ENCODE results near the gene TBX4. TPM values are rescaled to one million over a fixed set of nuclear protein-coding genes. Genes with fewer than 3 reads are reported as not detected.

TBX4 gene
- total RNA-seq, 2 experiments from 2014 or later = not detected

- no peak overlapping the region for H3K4me3 Mint-ChIP-seq
- ATAC-seq (no peak), DNase-seq (no peak)
- no peaks in the 10 kb centered on the region for H3K4me1 Mint-ChIP-seq
- no peak overlapping the region for H3K27ac Mint-ChIP-seq
- no peaks in the 10 kb centered on the region for H3K27me3 Mint-ChIP-seq
- intact Hi-C loops (cut with DNase I, micrococcal nuclease) = no loop called here
- ChIA-PET POLR2A (no interaction called here), CTCF (interaction anchor here (0.9 kb wide), 1 partner anchor 41 kb away, joined by 4 read pairs; no protein-coding TSS in a partner anchor)
- H3K36me3 Mint-ChIP-seq (ENCODE audit: low read depth) = no peaks in the 10 kb centered on the region
- H3K9me3 Mint-ChIP-seq (ENCODE audit: low read depth) = no peaks in the 10 kb centered on the region
These were observed 30.2 kb downstream of the TBX4 start for GRCh38 chr17:61482467-61482866.

DNA sequence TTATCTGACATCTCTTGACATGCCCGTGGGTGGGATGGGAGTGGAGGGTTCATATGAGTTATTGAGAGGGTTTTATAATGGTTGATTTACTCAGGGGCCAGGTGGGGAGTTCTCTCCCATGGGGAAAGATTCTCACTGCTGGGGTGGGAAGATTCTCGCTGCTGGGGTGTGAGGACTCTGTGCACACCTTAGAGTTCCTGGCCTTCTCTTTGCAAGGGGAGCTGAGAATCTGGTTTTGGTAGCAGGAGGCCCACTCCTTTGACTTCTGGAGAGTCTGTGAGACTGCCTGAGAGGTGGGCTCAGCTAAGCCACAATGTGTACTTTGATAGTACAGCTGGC lies 31.5 kb downstream of the TBX4 start:
- Mint-ChIP-seq H3K27ac (no peak overlapping the region), H3K9me3 (ENCODE audit: low read depth) (no peaks in the 10 kb centered on the region), H3K36me3 (ENCODE audit: low read depth) (no peaks in the 10 kb centered on the region), H3K4me1 (no peaks in the 10 kb centered on the region), H3K27me3 (no peaks in the 10 kb centered on the region), H3K4me3 (no peak overlapping the region)
- no peak for DNase-seq
- POLR2A ChIA-PET = no interaction called here
- CTCF ChIA-PET = interaction anchor here (0.8 kb wide), 1 partner anchor 15 kb away, joined by 5 read pairs; no protein-coding TSS in a partner anchor
- intact Hi-C loops (cut with DNase I, micrococcal nuclease) = no loop called here
- ATAC-seq = no peak

DNA sequence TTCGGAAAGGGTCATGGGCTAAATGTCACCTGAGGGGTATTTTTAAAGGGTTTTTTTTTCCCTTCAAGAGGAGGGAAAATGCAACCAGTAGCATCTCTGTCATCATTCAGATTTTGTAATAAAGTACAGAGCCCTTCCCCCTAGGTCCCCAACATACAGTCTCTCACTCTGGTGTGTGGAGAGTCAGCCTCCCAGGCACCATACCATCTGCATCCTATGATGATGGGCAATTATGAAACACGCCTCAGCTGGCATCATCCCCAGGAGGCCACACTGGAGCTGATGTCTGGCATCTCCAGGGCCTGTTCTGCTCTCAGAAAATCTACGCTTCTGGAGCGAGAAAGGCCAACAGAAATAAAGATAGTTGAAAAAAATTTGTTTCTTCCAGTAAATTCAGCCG lies 32.0 kb downstream of the TBX4 start:
- H3K36me3 Mint-ChIP-seq (ENCODE audit: low read depth) = no peaks in the 10 kb centered on the region
- no peaks in the 10 kb centered on the region for H3K27me3 Mint-ChIP-seq
- intact Hi-C loops (cut with DNase I, micrococcal nuclease) = no loop called here
- no peak for DNase-seq
- H3K4me1 Mint-ChIP-seq = no peaks in the 10 kb centered on the region
- POLR2A ChIA-PET = no interaction called here
- CTCF ChIA-PET = interaction anchor here (0.8 kb wide), 1 partner anchor 15 kb away, joined by 5 read pairs; no protein-coding TSS in a partner anchor
- no peak overlapping the region for H3K4me3 Mint-ChIP-seq
- no peaks in the 10 kb centered on the region for H3K9me3 Mint-ChIP-seq (ENCODE audit: low read depth)
- no peak for ATAC-seq
- H3K27ac Mint-ChIP-seq = no peak overlapping the region

DNA sequence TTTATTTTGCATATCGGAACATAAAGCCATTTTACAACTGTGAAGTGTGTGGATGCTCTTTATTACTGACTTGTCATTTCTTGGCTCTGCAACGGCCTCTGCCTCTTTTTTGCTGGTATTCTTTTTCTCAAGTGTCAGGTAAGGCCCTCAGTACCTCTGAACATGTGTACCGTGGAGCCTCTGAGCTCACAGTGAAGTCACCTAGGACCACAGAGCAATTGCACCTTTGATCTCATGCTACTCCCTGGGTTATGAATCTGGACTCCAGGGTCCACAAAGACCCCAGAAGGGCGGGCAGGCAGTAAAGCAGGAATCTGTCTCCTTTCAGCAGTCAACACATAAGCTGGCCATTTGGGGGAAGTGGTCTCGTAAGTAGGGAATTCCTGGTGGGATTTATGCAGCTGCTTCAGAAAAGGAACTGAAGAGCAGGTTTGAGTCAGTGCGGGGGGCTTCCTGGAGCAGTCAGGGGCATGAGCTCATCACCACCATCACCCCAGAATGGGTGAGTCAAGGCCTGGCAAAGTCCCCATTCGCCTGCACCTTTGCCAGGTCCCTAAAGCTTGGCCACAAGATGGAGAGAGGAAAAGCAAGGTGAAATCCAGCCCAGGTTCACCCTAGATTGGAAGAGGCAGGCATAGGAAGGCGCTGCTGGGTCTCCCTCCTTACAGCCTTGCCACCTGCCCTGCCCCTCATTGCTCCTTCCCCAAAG lies 33.0 kb downstream of the TBX4 start:
- POLR2A ChIA-PET = no interaction called here
- no peaks in the 10 kb centered on the region for H3K4me1 Mint-ChIP-seq
- ATAC-seq = no peak
- intact Hi-C loops (cut with DNase I, micrococcal nuclease) = no loop called here
- CTCF ChIA-PET = interaction anchor here (0.8 kb wide), 1 partner anchor 150 kb away, joined by 3 read pairs; no protein-coding TSS in a partner anchor
- no peaks in the 10 kb centered on the region for H3K36me3 Mint-ChIP-seq (ENCODE audit: low read depth)
- H3K9me3 Mint-ChIP-seq (ENCODE audit: low read depth) = no peaks in the 10 kb centered on the region
- no peak overlapping the region for H3K4me3 Mint-ChIP-seq
- no peak overlapping the region for H3K27ac Mint-ChIP-seq
- DNase-seq = no peak
- no peaks in the 10 kb centered on the region for H3K27me3 Mint-ChIP-seq

DNA sequence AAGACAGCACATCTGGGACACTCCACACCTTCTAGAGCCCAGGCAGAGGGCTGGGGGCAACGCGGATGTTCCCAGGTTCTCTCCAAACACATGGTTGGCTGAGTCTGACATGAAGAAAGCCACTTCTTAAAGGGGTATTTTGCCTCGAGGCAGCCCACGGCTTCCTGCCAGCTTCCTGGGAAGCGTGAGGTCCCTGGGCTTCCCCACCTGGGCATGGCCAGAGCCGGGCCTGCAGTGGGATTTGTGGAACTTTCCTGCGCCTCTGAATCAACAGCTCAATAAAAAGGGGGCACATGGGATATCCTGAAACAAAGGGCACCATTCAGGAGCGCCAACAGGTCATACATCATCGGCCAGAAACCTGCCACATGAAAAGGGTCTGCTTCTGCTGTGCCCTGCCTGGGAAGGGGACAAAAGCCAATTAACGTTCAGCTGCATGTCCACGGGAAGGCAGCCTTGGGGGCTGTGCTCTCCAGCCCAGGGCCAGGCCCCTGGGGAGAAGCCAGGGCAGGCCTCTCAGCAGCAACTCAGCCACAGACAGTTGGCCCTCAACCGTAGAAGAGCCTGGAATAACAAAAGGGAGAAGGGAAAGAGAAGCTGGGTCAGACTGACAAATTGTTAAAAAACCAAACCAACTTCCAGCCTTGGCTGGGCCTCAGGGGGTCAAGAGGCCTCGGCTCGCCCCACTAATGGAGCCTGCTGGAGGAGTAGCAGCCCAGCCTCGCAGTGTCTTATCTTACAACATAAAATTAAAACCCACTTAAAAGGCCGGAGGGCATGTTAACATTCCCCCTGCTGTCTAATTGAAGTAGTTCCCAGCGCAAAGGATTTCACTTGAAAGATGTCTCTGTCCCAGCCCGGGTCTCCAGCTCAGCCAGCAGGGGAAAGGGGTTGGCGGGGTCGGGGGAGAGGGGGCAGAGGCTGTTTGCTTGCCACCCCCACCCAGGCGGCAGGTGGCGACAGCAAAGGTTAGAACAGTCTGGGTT lies 34.2 kb downstream of the TBX4 start:
- no peaks in the 10 kb centered on the region for H3K4me1 Mint-ChIP-seq
- H3K27me3 Mint-ChIP-seq = no peaks in the 10 kb centered on the region
- CTCF ChIA-PET = interaction anchor here (0.5 to 0.9 kb wide), 2 partner anchors 14 to 37 kb away, joined by 3 read pairs; no protein-coding TSS in a partner anchor
- no peaks in the 10 kb centered on the region for H3K9me3 Mint-ChIP-seq (ENCODE audit: low read depth)
- no peak overlapping the region for H3K27ac Mint-ChIP-seq
- POLR2A ChIA-PET = no interaction called here
- H3K36me3 Mint-ChIP-seq (ENCODE audit: low read depth) = no peaks in the 10 kb centered on the region
- DNase-seq = no peak
- no peak for ATAC-seq
- intact Hi-C loops (cut with DNase I, micrococcal nuclease) = no loop called here
- no peak overlapping the region for H3K4me3 Mint-ChIP-seq

- H3K4me3 Mint-ChIP-seq = no peak overlapping the region
- H3K36me3 Mint-ChIP-seq (ENCODE audit: low read depth) = no peaks in the 10 kb centered on the region
- intact Hi-C loops (cut with DNase I, micrococcal nuclease) = no loop called here
- H3K4me1 Mint-ChIP-seq = no peaks in the 10 kb centered on the region
- no peaks in the 10 kb centered on the region for H3K9me3 Mint-ChIP-seq (ENCODE audit: low read depth)
- ChIA-PET CTCF (interaction anchor here (0.9 kb wide), 1 partner anchor 38 kb away, joined by 3 read pairs; no protein-coding TSS in a partner anchor), POLR2A (no interaction called here)
- DNase-seq (no peak), ATAC-seq (no peak)
- H3K27ac Mint-ChIP-seq = no peak overlapping the region
- no peaks in the 10 kb centered on the region for H3K27me3 Mint-ChIP-seq
These were observed 35.2 kb downstream of the TBX4 start for GRCh38 chr17:61487161-61487988.

GRCh38 chr17:61487989-61488595 lies 35.9 kb downstream of the TBX4 start:
- CTCF ChIA-PET = no interaction called here
- intact Hi-C loops (cut with DNase I, micrococcal nuclease) = no loop called here
- no peak overlapping the region for H3K27ac Mint-ChIP-seq

DNA sequence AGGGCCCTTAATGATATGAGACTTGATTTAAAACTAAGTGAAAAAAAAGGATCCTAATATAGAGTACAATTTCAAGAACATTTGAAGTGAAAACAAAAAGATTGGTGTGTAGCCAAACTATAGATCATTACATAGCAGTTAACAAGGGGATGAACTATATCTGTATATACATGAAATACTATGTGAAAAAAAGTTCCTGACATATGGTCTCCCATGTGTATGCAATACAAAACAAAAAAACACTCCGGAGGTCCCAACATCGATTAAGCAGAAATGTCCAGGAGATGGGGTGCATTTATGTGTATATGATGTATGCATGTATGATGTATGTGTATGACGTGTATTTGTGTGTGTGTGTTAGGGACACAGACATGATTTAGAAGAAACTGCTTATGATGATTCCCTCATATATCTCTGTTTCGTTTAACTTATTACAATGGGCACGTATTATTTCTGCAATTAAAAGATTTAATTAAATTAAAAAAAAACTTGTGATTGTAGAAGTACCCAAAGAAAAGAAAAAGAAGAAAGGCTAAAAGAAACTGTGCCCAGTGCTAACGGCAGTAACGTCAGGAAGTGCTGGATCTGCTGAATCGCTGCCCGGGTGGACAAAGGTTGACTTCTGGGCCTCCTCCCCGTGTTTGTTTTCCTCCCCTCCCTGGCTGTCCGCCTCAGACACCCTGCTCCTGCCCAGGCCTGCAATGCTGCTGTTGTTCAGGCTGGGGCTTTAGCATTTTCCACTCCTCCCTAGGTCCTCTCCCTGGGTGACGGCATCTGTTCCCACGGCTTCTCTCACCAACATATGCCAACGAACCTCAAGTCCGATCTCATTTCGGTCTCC lies 36.9 kb downstream of the TBX4 start:
- Mint-ChIP-seq H3K9me3 (ENCODE audit: low read depth) (no peaks in the 10 kb centered on the region), H3K4me1 (no peaks in the 10 kb centered on the region), H3K4me3 (no peak overlapping the region), H3K36me3 (ENCODE audit: low read depth) (no peaks in the 10 kb centered on the region), H3K27me3 (peaks cover 2% of the 10 kb centered on the region), H3K27ac (no peak overlapping the region)
- ChIA-PET CTCF (no interaction called here), POLR2A (no interaction called here)
- ATAC-seq (no peak), DNase-seq (no peak)
- intact Hi-C loops (cut with DNase I, micrococcal nuclease) = no loop called here

More at GRCh38 chr17:61487989-61488595, 35.9 kb downstream of the TBX4 start:
- POLR2A ChIA-PET = no interaction called here
- Mint-ChIP-seq H3K4me1 (no peaks in the 10 kb centered on the region), H3K27me3 (no peaks in the 10 kb centered on the region), H3K4me3 (no peak overlapping the region), H3K36me3 (ENCODE audit: low read depth) (no peaks in the 10 kb centered on the region), H3K9me3 (ENCODE audit: low read depth) (no peaks in the 10 kb centered on the region)
- no peak for DNase-seq
- ATAC-seq = no peak

DNA sequence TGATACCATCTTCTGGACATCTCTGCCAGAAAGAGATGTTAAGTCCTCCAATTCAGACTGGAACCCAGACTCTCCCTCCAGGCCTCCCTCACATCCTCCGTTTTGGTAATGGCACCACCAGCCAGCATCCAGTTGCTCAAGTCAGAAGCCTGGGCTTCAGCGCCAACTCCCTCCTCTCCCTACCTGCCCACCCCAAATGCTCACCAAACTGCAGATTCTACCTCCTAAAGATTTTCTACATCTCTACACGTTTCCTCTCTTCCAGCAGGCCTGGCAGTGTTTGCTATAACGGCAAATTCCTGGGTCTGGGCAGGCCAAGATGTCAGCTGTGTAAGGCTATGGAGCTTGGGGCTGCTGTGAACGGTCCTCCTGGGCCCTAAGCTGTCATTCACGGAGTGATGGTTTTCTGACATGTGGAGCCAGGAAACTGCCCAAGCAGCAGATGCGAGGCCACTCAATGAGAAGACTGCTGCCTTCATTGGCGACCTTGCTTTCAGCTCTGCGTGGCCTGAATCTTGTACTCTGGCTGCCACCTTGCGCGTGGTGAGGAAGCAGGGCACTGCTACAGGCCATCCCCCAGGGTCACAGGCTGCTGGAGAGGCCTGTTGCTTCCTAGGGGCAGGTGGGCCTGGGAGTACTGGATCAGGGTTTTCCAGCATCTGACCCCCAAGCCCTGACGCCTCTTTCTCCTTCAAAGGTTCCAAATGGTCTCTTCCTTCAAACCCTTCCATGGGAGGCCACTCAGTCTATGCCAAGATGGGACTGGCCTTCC lies 37.7 kb downstream of the TBX4 start:
- DNase-seq = no peak
- POLR2A ChIA-PET = no interaction called here
- intact Hi-C loops (cut with DNase I, micrococcal nuclease) = no loop called here

GRCh38 chr17:61490540-61490975 lies 38.3 kb downstream of the TBX4 start:
- ChIA-PET POLR2A (no interaction called here), CTCF (no interaction called here)
- Mint-ChIP-seq H3K36me3 (ENCODE audit: low read depth) (no peaks in the 10 kb centered on the region), H3K27me3 (peaks cover 2% of the 10 kb centered on the region), H3K9me3 (ENCODE audit: low read depth) (no peaks in the 10 kb centered on the region), H3K27ac (no peak overlapping the region), H3K4me3 (no peak overlapping the region), H3K4me1 (no peaks in the 10 kb centered on the region)
- intact Hi-C loops (cut with DNase I, micrococcal nuclease) = no loop called here
- ATAC-seq (no peak), DNase-seq (no peak)

More for the DNA sequence above, 37.7 kb downstream of the TBX4 start:
- Mint-ChIP-seq H3K9me3 (ENCODE audit: low read depth) (no peaks in the 10 kb centered on the region), H3K36me3 (ENCODE audit: low read depth) (no peaks in the 10 kb centered on the region), H3K27me3 (peaks cover 2% of the 10 kb centered on the region), H3K27ac (no peak overlapping the region), H3K4me3 (no peak overlapping the region), H3K4me1 (no peaks in the 10 kb centered on the region)
- CTCF ChIA-PET = no interaction called here
- no peak for ATAC-seq
